HepG2 (cell line): ENCODE measurements around the gene HIVEP2. TPM values are rescaled to one million over a fixed set of nuclear protein-coding genes. Genes with fewer than 3 reads are reported as not detected.

Source experiments
- BHLHE40 ChIP-seq: IDR thresholded peaks from 2 replicates; pipeline ENCODE4 v1.6.1; 2011; ENCODE audit warnings: low read length, improper control_type of control experiment
- BRD4 ChIP-seq: sonication (generic); formaldehyde crosslinking; IDR thresholded peaks from 2 replicates; pipeline ENCODE4 v1.4.0; 2020; ENCODE audit warnings: missing genetic modification reagents
- FIP1L1 ChIP-seq: fragments of 200-400 bp; formaldehyde crosslinking; IDR thresholded peaks from 2 replicates; pipeline ENCODE4 v1.6.1; 2018; ENCODE audit warnings: low read depth, mild to moderate bottlenecking, low read length, moderate library complexity, borderline replicate concordance; ENCODE audit not compliant: insufficient read depth
- HDAC6 ChIP-seq: fragments of 200-600 bp; sonication (generic); IDR thresholded peaks from 2 replicates; pipeline ENCODE4 v1.7.0; 2017; ENCODE audit warnings: mild to moderate bottlenecking, antibody characterized with exemption, low read length, low read depth
- ISL2 ChIP-seq: sonication (generic); formaldehyde crosslinking; IDR thresholded peaks from 2 replicates; pipeline ENCODE4 v1.5.0; 2020; ENCODE audit warnings: missing genetic modification reagents
- KDM2A ChIP-seq: sonication (generic); formaldehyde crosslinking; IDR thresholded peaks from 2 replicates; pipeline ENCODE4 v1.4.0; 2020; ENCODE audit warnings: low read depth, missing genetic modification reagents, borderline replicate concordance
- KLF9 ChIP-seq: IDR thresholded peaks from 2 replicates; pipeline ENCODE4 v1.6.1; 2016; ENCODE audit warnings: low read depth
- MXD4 ChIP-seq: IDR thresholded peaks from 2 replicates; pipeline ENCODE4 v1.6.1; 2016; ENCODE audit warnings: mild to moderate bottlenecking, missing biosample characterization, missing genetic modification reagents
- POLR2G ChIP-seq: fragments of 200-400 bp; formaldehyde crosslinking; IDR thresholded peaks from 2 replicates; pipeline ENCODE4 v1.6.1; 2018; ENCODE audit warnings: mild to moderate bottlenecking, low read depth, low read length, moderate library complexity
- SOX13 ChIP-seq, 3 experiments: fragments of 450-650 bp in 1 of 3; sonication (generic) in 1 of 3; formaldehyde crosslinking in 1 of 3; IDR thresholded peaks in 2 of 3; conservative IDR thresholded peaks in 1 of 3; 2 replicates each; pipeline versions ENCODE4 v1.5.0 to v1.6.1; 2016 to 2020; ENCODE audit warnings: antibody characterized with exemption in 1 of 3, mild to moderate bottlenecking in 1 of 3, missing compliant biosample characterization in 1 of 3, missing genetic modification reagents in 1 of 3, moderate library complexity in 1 of 3
- SRSF1 ChIP-seq: fragments of 200-400 bp; formaldehyde crosslinking; optimal IDR thresholded peaks from 2 replicates; pipeline ENCODE3; 2017; ENCODE audit warnings: mild to moderate bottlenecking, low read depth, low read length, moderate library complexity
- TMF1 ChIP-seq: sonication (generic); formaldehyde crosslinking; IDR thresholded peaks from 2 replicates; pipeline ENCODE4 v1.8.1; 2022; ENCODE audit warnings: low read depth, missing genetic modification reagents
- ZBTB38 ChIP-seq: sonication (generic); formaldehyde crosslinking; IDR thresholded peaks from 2 replicates; pipeline ENCODE4 v1.5.1; 2020; ENCODE audit warnings: mild to moderate bottlenecking, missing genetic modification reagents
- ZNF256 ChIP-seq: sonication (generic); formaldehyde crosslinking; conservative IDR thresholded peaks from 2 replicates; pipeline ENCODE4 v1.4.0; 2020; ENCODE audit warnings: missing genetic modification reagents
- ZNF563 ChIP-seq: sonication (generic); formaldehyde crosslinking; IDR thresholded peaks from 2 replicates; pipeline ENCODE4 v1.8.0; 2022; ENCODE audit warnings: mild to moderate bottlenecking, moderate library complexity, missing genetic modification reagents
- ZNF788 ChIP-seq: sonication (generic); formaldehyde crosslinking; IDR thresholded peaks from 2 replicates; pipeline ENCODE4 v1.5.0; 2020; ENCODE audit warnings: mild to moderate bottlenecking, missing genetic modification reagents, borderline replicate concordance
- ZNF83 ChIP-seq: sonication (generic); formaldehyde crosslinking; IDR thresholded peaks from 2 replicates; pipeline ENCODE4 v1.4.0; 2020; ENCODE audit warnings: missing genetic modification reagents, mild to moderate bottlenecking, borderline replicate concordance
- polyA plus RNA-seq, 8 experiments: library from polyadenylated mRNA; depleted of rRNA in 3 of 8; stranded (reverse) in 7 of 8; unstranded in 1 of 8; fragments of >200 nt; fragmentation: Illumina TruSeq in 4 of 8; extraction: Trizol in 4 of 8; gene quantifications; 2 replicates each; pipeline versions ENCODE4 v1.2.1 to v1.2.3, GENCODE V29; 2011 to 2016; ENCODE audit warnings: low read depth in 4 of 8, missing spikeins in 1 of 8, mixed read lengths in 1 of 8; ENCODE audit not compliant: insufficient read depth in 1 of 8
- total RNA-seq, 5 experiments: library from RNA; depleted of rRNA; stranded (reverse); fragments of >200 nt; fragmentation: Illumina TruSeq; extraction: Trizol; gene quantifications; 2 replicates each; pipeline ENCODE4 v1.2.3, GENCODE V29; 2016; ENCODE audit warnings: low read depth in 1 of 5
- TF ChIP-seq, protein P1 (sequence below): sonication (generic); formaldehyde crosslinking; IDR thresholded peaks from 2 replicates; pipeline ENCODE4 v1.8.0; 2022; ENCODE audit warnings: missing genetic modification reagents, mild to moderate bottlenecking, inconsistent platforms, borderline replicate concordance
- TF ChIP-seq, protein P2 (sequence below): sonication (generic); formaldehyde crosslinking; IDR thresholded peaks from 2 replicates; pipeline ENCODE4 v1.5.1; 2020; ENCODE audit warnings: mild to moderate bottlenecking, missing genetic modification reagents, moderate library complexity
- TF ChIP-seq, protein P3 (sequence below): IDR thresholded peaks from 2 replicates; pipeline ENCODE4 v1.6.1; 2016
- TF ChIP-seq, protein P4 (sequence below): sonication (generic); formaldehyde crosslinking; IDR thresholded peaks from 2 replicates; pipeline ENCODE4 v1.5.0; 2020; ENCODE audit warnings: mild to moderate bottlenecking, missing genetic modification reagents

Gene HIVEP2
- total and polyA plus RNA-seq, 2 of the 13 experiments (the other 11 are each of a cell fraction or from before 2014, with no cell fraction given) = 3.4 to 12.9 TPM

DNA sequence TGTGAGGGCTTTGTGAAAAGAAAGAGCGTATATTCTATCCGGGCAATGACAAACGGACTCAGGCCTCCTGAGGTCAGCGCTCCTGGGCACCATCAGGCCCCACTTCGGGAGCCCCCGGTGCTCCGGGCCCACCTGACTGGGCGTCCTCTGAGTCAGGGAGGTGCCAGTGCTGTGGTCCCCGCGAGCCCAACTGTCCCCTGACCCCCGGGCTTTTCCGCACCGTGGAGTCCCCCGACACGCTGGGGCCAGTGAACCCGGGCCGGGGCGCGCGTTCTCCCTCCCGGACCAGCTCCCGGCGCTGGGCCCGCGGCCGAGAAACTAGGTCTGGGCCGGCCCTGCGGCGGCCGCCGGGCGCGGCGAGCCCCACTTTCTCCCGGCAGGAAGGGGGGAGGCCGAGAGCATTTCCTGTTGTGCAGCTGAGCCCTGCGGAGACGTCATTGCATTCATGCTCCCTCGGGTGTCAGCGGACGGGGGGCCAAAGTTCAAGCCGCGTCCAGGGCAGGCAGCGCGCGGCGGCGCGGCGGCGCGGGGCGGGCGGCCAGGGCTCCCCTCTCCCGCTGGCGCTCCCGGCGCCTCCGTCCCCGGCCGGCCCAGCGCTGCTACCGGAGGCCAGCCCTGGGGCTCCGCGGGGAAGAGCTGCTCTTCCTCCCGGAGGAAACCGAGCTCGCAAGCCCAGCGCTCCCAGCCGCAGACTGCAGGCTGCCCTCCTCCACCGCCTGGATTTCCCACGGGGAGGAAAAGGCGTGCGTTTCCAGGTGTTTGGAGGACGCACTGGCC is 18.3 kb downstream of the HIVEP2 start (continued):
- TF ChIP-seq HDAC6 (no peak), BHLHE40 (0 out of 2 replicates have a peak, but pooled peaks have one; percentile 39), ZBTB38 (CRISPR knock-in tag) (peak; percentile 91), ZNF83 (peak; percentile 83; the same call in 1 of the 2 replicates), FIP1L1 (0 out of 2 replicates have a peak, but pooled peaks have one; percentile 85), ZNF256 (CRISPR knock-in tag) (0 out of 2 replicates have a peak, but pooled peaks have one; percentile 17), SRSF1 (peak; percentile 46), ISL2 (CRISPR knock-in tag) (peak; percentile 46; the same call in 1 of the 2 replicates), KDM2A (CRISPR knock-in tag) (peak; percentile 95), KLF9 (CRISPR knock-in tag) (0 out of 2 replicates have a peak, but pooled peaks have one; percentile 25), SOX13 (IDR thresholded peaks at IDR 0.05) (no peak; the same call in 1 of the 2 replicates), SOX13 (CRISPR knock-in tag; conservative IDR thresholded peaks at IDR 0.05 in 1 of 2, IDR thresholded peaks at IDR 0.05 in 1 of 2) (peak; percentile 62 to 79; a peak in 2 of 4 replicates), ZNF563 (peak; percentile 97), MXD4 (peak; percentile 39; the same call in 1 of the 2 replicates), TMF1 (CRISPR knock-in tag) (peak; percentile 96), BRD4 (CRISPR knock-in tag) (peak; percentile 90), ZNF788 (CRISPR knock-in tag) (peak; percentile 76; the same call in 1 of the 2 replicates), POLR2G (peak; percentile 99)
- TF ChIP-seq, protein P1, sequence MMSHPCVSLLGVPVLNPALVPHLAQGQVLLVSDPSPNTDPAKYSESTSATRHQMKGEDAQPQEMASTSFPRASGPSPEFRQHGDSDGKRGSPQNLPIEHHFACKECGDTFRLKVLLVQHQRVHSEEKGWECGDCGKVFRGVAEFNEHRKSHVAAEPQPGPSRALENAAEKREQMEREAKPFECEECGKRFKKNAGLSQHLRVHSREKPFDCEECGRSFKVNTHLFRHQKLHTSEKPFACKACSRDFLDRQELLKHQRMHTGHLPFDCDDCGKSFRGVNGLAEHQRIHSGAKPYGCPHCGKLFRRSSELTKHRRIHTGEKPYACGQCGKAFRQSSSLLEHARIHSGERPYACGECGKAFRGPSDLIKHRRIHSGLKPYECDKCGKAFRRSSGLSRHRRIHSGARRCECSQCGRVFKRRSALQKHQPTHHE (CRISPR knock-in tag) = peak; percentile 59; the same call in 1 of the 2 replicates
- TF ChIP-seq, protein P2, sequence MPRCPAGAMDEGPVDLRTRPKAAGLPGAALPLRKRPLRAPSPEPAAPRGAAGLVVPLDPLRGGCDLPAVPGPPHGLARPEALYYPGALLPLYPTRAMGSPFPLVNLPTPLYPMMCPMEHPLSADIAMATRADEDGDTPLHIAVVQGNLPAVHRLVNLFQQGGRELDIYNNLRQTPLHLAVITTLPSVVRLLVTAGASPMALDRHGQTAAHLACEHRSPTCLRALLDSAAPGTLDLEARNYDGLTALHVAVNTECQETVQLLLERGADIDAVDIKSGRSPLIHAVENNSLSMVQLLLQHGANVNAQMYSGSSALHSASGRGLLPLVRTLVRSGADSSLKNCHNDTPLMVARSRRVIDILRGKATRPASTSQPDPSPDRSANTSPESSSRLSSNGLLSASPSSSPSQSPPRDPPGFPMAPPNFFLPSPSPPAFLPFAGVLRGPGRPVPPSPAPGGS = peak; percentile 83; the same call in 1 of the 2 replicates
- TF ChIP-seq, protein P3, sequence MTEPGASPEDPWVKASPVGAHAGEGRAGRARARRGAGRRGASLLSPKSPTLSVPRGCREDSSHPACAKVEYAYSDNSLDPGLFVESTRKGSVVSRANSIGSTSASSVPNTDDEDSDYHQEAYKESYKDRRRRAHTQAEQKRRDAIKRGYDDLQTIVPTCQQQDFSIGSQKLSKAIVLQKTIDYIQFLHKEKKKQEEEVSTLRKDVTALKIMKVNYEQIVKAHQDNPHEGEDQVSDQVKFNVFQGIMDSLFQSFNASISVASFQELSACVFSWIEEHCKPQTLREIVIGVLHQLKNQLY (CRISPR knock-in tag) = peak; percentile 59; the same call in 1 of the 2 replicates
- TF ChIP-seq, protein P4, sequence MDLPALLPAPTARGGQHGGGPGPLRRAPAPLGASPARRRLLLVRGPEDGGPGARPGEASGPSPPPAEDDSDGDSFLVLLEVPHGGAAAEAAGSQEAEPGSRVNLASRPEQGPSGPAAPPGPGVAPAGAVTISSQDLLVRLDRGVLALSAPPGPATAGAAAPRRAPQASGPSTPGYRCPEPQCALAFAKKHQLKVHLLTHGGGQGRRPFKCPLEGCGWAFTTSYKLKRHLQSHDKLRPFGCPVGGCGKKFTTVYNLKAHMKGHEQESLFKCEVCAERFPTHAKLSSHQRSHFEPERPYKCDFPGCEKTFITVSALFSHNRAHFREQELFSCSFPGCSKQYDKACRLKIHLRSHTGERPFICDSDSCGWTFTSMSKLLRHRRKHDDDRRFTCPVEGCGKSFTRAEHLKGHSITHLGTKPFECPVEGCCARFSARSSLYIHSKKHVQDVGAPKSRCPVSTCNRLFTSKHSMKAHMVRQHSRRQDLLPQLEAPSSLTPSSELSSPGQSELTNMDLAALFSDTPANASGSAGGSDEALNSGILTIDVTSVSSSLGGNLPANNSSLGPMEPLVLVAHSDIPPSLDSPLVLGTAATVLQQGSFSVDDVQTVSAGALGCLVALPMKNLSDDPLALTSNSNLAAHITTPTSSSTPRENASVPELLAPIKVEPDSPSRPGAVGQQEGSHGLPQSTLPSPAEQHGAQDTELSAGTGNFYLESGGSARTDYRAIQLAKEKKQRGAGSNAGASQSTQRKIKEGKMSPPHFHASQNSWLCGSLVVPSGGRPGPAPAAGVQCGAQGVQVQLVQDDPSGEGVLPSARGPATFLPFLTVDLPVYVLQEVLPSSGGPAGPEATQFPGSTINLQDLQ (CRISPR knock-in tag) = peak; percentile 86; the same call in 1 of the 2 replicates
